Pancreas (tissue), 10 donors: ENCODE data around the gene OR8B8. TPM values are rescaled to one million over a fixed set of nuclear protein-coding genes. Genes with fewer than 3 reads are reported as not detected.
"Not testable (repeated sequence)": the region's sequence is repeated elsewhere in the genome, so short reads cannot be mapped to it uniquely, and the experiment has no call there.

Experiments
- ATAC-seq, 4 donors: fragments of 200-7000 bp; cut with Tn5 transposase; one replicate each; pipeline versions ENCODE4 v1.8.0 to v1.9.1; 2020; ENCODE audit warnings: mild to moderate bottlenecking in 4 of 4, moderate library complexity in 4 of 4
- DNase-seq, 6 donors: peaks; one replicate each; pipeline ENCODE4 v3.0.0-alpha.2; 2020
- FAIRE-seq: peaks from 2 replicates; lab custom pipeline; 2012; peaks lifted over from hg19 to GRCh38; lab: Jason Lieb, UNC
- H3K27ac ChIP-seq, 4 donors: fragments of 200-600 bp; sonication (generic); 1 replicate in 3 of 4; 2 replicates in 1 of 4; pipeline versions ENCODE4 v1.5.0 to v1.8.0; 2020
- H3K27me3 ChIP-seq, 4 donors: fragments of 200-600 bp; one replicate each; pipeline ENCODE4 v1.8.0; 2021
- H3K36me3 ChIP-seq, 3 donors: fragments of 200-600 bp; sonication (generic) in 1 of 3; one replicate each; pipeline versions ENCODE4 v1.5.0 to v1.8.0; 2020 to 2021
- H3K4me1 ChIP-seq, 3 donors: fragments of 200-600 bp; one replicate each; pipeline ENCODE4 v1.8.0; 2021
- H3K4me3 ChIP-seq, 4 donors: fragments of 200-600 bp; sonication (generic) in 2 of 4; one replicate each; pipeline versions ENCODE4 v1.5.0 to v1.8.0; 2020 to 2021
- H3K9me3 ChIP-seq, 4 donors: fragments of 200-600 bp; one replicate each; pipeline ENCODE4 v1.8.0; 2021
- WGBS, 2 donors: extraction: QIAGEN DNeasy Blood & Tissue Kit; methylation state at CpG; one replicate each; pipeline ENCODE4 v1.1.7; 2013; 5-methylcytosine and 5-hydroxymethylcytosine counted together
- intact Hi-C, 3 donors: fragments of 100-400 bp; cut with DNase I; formaldehyde crosslinking; loops; one replicate each; pipeline versions ENCODE4 v1.11.1 to v1.14.2; 2022
- polyA plus RNA-seq, 2 donors: library from polyadenylated mRNA; stranded (reverse); fragments of 200-250 nt; gene quantifications; one replicate each; pipeline ENCODE4 v1.2.3, GENCODE V29; 2013
- total RNA-seq, 6 donors: library from RNA; stranded (reverse); fragmentation: NEBNext Ultra II Directional in 4 of 6; extraction: Animal tissue kit (Norgen Biotek cat#: 25700) in 4 of 6; gene quantifications; one replicate each; pipeline versions ENCODE4 v1.2.1 to v1.2.4, GENCODE V29; 2021 to 2023
- TF ChIP-seq, protein P1 (sequence below), 4 donors: fragments of 200-600 bp; sonication (generic) in 3 of 4; IDR thresholded peaks; one replicate each; pipeline versions ENCODE4 v1.5.0 to v1.8.0; 2021; ENCODE audit warnings: antibody characterized with exemption in 4 of 4
- donor health status: healthy with polysubstance abuse.
- donor health status: DM: no; HTN: no; CAD: no; lungs with moderate emphysema.
- donor health status: DM: no; HTN: no; CAD: no.
- donor health status: control.
- donor health status: control.
- donor health status: Bipolar disorder and iron deficiency.
- donor health status: DM: yes; HTN: yes; CAD: no.
- donor health status: DM: no; HTN: no; CAD: no.
- donor health status: DM: no; HTN: no; CAD: no.
- donor health status: DM: yes; HTN: yes; CAD: no.

Gene OR8B8
- total and polyA plus RNA-seq, 8 donors, result not detected

DNA sequence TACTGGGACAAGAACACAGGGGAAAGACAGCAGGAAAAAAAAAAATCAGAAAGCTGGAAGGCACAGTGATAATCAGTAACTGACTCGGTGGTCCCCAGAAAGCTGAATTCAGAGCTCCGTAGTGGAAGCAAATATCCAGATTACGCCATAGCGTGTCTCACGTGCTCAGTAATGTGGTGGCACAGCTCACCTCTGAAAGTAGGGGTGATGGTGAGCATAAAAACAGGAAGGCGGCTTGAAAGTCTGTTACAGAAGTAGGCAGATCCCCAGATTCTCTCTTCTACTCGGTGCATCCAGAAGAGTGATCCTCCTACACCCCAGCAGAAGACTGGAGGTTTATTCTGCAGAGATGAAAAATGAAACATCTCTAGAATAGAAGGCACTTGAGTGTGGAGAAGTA lies 35.6 kb downstream of the OR8B8 start:
- intact Hi-C loops, result no loop called here

DNA sequence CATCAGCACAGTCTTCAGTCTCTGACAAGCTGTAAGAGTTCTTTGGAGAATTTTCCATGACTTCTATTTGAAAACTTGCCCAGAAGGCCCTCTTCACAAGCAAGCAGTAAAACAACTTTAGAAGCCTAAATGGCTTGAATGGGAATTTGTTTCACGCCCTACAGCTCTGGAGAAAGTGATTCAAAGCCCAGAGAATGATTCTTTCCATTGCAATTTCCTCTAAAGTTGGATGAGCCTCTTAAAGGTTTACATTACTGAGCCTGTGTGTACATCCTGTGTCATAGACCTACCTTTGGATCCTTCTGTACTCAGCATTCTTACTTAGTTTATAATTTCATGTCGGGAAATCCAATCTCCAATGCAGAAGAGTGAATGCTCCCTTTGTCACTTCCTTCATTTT lies 39.9 kb downstream of the OR8B8 start:
- no peak for ATAC-seq
- Histone ChIP-seq H3K9me3 (no peaks in the 10 kb centered on the region), H3K4me1 (no peaks in the 10 kb centered on the region), H3K36me3 (no peaks in the 10 kb centered on the region), H3K27ac (no peak overlapping the region), H3K4me3 (no peak overlapping the region), H3K27me3 (peaks cover 0 to 3% (median 0%) of the 10 kb centered on the region in 4 donors)
- intact Hi-C loops, result no loop called here
- TF ChIP-seq, protein P1, sequence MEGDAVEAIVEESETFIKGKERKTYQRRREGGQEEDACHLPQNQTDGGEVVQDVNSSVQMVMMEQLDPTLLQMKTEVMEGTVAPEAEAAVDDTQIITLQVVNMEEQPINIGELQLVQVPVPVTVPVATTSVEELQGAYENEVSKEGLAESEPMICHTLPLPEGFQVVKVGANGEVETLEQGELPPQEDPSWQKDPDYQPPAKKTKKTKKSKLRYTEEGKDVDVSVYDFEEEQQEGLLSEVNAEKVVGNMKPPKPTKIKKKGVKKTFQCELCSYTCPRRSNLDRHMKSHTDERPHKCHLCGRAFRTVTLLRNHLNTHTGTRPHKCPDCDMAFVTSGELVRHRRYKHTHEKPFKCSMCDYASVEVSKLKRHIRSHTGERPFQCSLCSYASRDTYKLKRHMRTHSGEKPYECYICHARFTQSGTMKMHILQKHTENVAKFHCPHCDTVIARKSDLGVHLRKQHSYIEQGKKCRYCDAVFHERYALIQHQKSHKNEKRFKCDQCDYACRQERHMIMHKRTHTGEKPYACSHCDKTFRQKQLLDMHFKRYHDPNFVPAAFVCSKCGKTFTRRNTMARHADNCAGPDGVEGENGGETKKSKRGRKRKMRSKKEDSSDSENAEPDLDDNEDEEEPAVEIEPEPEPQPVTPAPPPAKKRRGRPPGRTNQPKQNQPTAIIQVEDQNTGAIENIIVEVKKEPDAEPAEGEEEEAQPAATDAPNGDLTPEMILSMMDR (IDR thresholded peaks at IDR 0.05), result no peak
- WGBS, 2 donors, result 56 to 57% methylated on average over 2 of the region's 2 CpGs
- no peak for FAIRE-seq
- DNase-seq, result no peak

More for the DNA sequence above, 35.6 kb downstream of the OR8B8 start:
- FAIRE-seq, result no peak
- ATAC-seq, result no peak
- H3K27ac ChIP-seq, result no peak overlapping the region
- no peak for DNase-seq
- no peak overlapping the region for H3K4me3 ChIP-seq
- WGBS, 2 donors, result 68 to 79% methylated on average over 7 of the region's 7 CpGs
- H3K4me1 ChIP-seq, result no peaks in the 10 kb centered on the region
- TF ChIP-seq, protein P1 (IDR thresholded peaks at IDR 0.05), result no peak
- H3K27me3 ChIP-seq, result peaks cover 0 to 8% (median 0%) of the 10 kb centered on the region in 4 donors
- H3K36me3 ChIP-seq, result no peaks in the 10 kb centered on the region
- no peaks in the 10 kb centered on the region for H3K9me3 ChIP-seq

DNA sequence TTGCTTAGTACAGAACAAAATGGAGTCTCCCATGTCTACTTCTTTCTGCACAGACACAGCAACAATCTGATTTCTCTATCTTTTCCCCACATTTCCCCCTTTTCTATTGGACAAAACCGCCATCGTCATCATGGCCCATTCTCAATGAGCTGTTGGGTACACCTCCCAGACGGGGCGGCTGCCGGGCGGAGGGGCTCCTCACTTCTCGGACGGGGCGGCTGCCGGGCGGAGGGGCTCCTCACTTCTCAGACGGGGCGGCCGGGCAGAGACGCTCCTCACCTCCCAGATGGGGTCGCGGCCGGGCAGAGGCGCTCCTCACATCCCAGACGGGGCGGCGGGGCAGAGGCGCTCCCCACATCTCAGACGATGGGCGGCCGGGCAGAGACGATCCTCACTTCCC lies 42.3 kb downstream of the OR8B8 start:
- H3K4me1 ChIP-seq, FAIRE-seq, H3K36me3 ChIP-seq, DNase-seq, H3K27ac ChIP-seq, ATAC-seq, H3K27me3 ChIP-seq, H3K4me3 ChIP-seq, intact Hi-C loops, H3K9me3 ChIP-seq: not testable (repeated sequence)
- 89 to 98% methylated on average over 12 to 26 of the region's 27 CpGs for WGBS, 2 donors

DNA sequence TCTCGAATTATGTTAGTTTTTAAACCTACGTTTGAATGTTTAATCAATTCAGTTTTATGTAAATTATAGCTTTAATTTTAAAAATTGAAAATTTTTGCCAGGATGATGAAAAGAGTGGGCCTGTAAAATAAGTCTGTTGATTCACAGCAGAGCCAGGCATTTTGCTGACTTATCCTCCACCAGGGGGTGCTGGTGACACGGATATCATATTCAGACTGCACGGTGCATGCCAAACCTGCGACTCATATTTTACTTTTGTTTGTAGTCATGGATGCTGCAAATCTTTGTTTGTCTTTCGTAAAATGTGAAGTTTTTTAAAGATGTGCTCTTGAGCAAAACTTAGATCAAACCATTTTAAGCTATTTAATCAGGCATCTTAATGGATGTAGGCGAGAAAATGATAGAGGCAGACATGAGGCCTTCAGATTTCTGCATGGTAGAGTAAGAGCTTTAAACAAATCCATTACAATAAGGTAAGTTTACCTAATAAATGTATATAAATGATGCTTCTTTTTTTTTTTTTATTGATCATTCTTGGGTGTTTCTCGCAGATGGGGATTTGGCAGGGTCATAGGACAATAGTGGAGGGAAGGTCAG lies 43.1 kb downstream of the OR8B8 start:
- intact Hi-C loops, result no loop called here
- no peak overlapping the region for H3K27ac ChIP-seq
- WGBS, 2 donors, result 28 to 35% methylated on average over 8 of the region's 8 CpGs
- no peaks in the 10 kb centered on the region for H3K36me3 ChIP-seq
- no peaks in the 10 kb centered on the region for H3K4me1 ChIP-seq
- DNase-seq, result peak in 5 of 6 donors; percentile 29 to 55 (median 42)
- H3K4me3 ChIP-seq, result no peak overlapping the region
- TF ChIP-seq, protein P1 (IDR thresholded peaks at IDR 0.05), result peak in 3 of 4 donors; percentile 20 to 57 (median 24)
- H3K9me3 ChIP-seq, result no peaks in the 10 kb centered on the region
- FAIRE-seq, result no peak
- no peaks in the 10 kb centered on the region for H3K27me3 ChIP-seq
- ATAC-seq, result peak in 3 of 4 donors; percentile 64 to 88 (median 65)

DNA sequence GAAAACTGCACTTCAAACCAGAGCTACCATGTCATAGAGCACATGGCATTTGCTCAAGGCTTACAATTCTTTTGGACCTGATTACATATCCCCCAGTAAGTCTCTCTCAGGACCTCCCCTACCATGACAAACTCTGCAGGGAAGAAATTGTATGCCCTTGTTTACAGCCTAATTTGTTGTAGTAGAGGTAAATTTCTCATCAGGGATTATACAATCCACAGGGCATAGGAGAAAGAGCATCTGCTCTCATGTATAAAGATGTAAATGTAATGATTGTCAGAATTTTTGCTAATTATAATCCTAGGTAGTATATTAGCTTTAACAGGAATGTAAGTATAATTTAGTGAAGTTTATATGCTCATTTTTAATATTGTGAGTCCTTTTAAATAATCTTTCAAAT lies 46.6 kb downstream of the OR8B8 start, which contains the start of gene OR8B3:
Gene OR8B3, minus strand, starts transcription at position 101 of the 400 bp plus-strand sequence. CDS start 1,673 bp downstream, outside the sequence.
- no peaks in the 10 kb centered on the region for H3K36me3 ChIP-seq
- H3K4me1 ChIP-seq, result no peaks in the 10 kb centered on the region
- no peak within 1 kb of the TSS for H3K4me3 ChIP-seq
- no peak within 1 kb of the TSS for H3K27ac ChIP-seq
- no peak for FAIRE-seq
- DNase-seq, result no peak
- no peak for ATAC-seq
- TF ChIP-seq, protein P1 (IDR thresholded peaks at IDR 0.05), result no peak
- no peaks in the 10 kb centered on the region for H3K27me3 ChIP-seq
- intact Hi-C loops, result no loop called here
- H3K9me3 ChIP-seq, result no peaks in the 10 kb centered on the region

DNA sequence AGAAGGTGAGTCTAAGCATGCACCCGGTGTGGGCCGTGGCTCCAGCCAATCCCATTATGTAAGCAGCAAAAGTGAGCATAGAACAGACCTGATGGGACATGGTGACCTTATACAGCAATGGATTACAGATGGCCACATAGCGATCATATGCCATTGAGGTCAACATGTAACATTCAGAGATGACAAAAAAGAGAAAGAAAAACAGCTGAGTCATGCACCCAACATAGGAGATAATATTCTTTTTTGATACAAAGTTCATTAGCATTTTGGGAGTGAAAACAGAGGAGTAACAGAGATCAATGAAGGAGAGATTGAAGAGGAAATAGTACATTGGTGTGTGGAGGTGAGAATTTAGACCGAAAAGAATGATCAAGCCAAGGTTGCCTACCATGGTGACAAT lies 48.6 kb downstream of the OR8B8 start:
- H3K36me3 ChIP-seq, ATAC-seq, H3K4me3 ChIP-seq, H3K27ac ChIP-seq, H3K9me3 ChIP-seq, intact Hi-C loops, H3K27me3 ChIP-seq, FAIRE-seq, H3K4me1 ChIP-seq, DNase-seq: not testable (repeated sequence)
- WGBS, 2 donors, result 75 to 91% methylated on average over 2 of the region's 4 CpGs
